ENCODE data around the gene MGAT5.

Gene MGAT5

DNA sequence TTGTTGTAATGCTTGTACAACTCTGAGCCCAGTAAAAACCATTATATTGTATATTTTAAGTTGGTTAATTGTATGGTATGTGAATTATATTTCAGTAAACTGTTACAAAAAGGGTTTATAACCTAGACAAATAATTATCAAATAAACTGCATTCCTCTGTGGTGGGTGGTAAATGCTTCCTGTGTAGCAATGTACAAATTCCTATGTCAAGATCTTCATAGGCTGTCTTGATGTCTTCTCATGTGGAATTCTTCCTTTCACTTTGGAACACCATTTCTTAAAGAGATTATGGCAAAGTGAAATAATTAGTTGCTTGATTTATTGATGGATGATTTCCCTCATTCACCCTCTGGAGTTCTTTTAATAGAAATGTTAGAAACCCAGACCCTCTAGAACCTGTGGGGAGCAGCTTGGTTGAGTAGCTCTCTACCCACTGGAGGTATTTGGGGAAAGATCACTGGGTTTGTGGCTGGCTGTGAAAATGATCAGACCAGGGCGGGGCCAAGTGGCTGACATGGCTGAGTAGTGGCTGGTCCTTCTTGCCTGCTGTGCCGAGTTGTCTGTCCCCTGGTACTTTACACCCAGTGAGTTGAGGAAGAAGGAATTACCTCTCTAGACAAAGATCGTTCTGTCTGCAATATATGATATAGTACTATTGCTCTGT, 22.4 kb upstream of the MGAT5 start:
- DNase-seq (ENCODE audit: low spot score) = no peak

DNA sequence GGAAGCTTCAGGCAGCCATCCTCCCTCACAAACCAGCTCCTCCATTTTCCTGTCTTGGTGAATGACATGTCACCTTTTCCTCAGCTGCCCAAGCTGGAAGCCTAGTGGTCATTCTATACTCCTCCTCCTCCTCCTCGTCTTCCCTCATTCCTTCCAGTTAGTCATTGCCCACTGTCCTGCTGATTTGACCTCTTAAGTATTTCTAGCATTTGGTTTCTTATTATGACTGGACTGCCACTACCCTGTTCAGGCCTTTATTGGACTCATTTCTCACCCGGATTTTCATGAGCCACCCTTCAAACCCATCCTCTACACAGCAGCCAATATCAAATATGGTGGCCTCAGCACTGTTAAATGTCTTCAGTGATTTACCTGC, 21.9 kb upstream of the MGAT5 start:
- DNase-seq (ENCODE audit: low spot score) = no peak

DNA sequence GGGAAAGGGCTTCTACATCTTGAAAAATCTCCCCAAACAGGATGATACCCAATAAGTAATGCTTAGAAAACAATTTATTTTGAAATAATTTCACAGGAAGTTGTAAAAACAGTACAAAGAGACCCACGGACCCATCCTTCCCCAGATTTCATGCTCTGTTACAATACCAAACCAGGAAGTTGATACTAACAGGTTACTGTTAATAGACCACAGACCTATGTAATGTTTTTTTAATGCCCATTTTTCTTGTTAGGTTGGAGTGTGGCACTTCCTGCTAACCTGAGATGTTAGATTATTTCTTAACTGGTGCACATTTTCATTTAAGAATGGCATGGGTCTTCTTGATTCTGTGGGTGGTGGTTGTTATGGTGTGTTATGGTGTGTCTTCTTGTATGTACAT, 21.4 kb upstream of the MGAT5 start:
- no peak for DNase-seq (ENCODE audit: low spot score)

DNA sequence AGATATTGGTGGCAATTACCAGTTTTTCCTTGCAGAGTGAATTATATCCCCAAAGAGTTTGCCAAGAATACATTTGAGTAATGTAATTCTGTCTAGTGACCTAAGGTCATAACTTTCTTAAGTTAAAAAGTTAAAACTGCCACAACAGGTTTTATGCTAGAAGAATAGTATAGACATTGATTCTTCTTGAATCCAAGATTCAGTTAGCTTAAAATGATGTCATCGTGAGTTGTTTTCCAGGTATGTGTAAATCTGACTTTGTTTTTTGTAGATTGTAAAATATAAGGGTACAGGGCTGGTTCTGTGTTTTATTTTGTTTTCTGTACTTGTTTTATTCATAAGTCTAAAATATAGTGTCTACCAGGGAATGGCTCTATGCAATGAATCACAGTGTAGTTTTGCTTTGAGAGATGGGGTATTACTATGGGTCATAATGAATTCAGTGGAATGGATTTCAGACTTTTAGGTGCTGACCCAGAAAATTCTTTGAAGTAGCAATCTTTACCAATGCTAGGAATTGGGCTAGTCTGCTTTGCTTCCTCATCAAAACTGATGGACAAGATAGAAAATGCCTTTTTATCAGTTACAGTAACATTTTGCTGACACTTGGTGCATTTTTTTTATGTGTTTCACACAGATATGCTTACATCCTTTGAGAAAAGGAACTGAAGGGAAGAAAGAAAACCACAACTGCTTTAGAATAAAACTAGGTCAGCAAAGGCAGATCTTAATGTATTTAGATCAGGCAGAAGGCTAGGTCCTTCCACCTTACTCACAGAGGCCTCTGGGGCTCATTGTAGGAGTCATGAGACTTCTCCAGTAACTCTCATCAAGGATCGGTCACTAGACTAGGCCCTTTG, 20.8 kb upstream of the MGAT5 start:
- DNase-seq (ENCODE audit: low spot score) = no peak

DNA sequence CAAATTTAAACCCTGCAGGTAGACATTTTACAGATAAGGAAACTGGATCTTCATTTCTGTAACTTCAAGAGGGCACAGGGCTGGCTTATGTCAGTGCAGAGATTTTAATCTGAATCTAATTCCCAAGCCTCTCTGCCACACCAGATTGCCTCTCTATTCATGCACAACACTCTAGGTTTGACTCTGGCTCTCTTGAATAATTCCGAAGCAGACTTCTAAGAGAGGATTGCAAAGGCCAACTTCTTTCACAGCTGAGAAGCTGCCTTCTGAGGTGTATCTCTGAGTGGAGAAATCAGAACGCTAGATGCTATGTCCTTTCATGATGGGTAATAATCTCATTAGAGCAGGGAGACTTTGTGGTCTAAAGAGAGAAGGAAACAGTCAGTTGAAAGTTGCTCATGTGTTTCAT, 20.1 kb upstream of the MGAT5 start:
- DNase-seq (ENCODE audit: low spot score) = no peak

DNA sequence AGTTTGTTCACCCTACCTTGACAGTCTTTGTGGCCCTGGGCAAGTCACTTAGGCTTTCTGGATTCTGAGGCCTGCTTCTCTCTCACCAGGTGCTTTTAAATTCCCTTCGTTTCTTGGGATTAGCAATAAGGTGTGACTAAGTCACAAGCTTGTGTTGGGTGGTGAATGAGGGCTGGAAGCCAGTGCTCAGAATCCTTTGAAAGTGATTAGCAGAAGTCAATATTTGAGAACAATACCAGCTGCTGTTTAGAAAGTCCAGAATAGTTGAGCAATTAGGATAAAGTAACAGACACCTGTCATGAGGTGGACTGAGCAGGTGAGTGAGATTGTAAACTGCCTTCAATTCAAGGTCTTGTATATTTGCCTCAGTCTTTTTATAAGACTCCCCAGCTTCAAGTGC, 19.3 kb upstream of the MGAT5 start:
- no peak for DNase-seq (ENCODE audit: low spot score)

DNA sequence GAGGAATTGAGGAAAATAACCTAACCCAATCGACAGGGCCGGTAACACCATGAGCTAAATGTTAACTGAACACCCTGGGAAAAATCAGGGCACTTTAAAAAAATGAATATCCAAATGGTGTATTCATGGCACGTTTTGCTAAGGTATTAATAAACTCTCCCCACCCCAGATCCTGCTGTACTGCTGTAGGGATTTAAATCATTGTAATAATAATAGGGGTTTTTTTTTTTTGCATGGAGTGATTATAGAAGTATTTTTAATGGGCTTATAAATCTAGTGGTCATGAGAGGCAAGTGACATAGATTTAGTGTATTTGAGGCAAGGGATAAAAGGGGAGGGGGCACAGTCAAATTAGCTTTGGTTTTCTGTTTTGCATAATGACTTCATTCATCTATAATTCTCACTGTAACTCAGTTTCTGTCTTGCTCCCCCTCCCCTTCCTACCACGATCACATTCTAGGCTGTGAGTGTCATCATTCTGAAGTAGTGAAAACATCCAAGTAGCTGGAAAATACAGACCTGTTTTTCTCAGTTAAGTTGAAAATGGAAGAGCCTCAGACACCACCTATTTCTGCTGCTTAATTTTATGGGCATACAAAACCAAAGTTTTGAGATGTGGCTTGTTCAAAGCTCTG, 18.2 kb upstream of the MGAT5 start:
- DNase-seq (ENCODE audit: low spot score) = no peak

DNA sequence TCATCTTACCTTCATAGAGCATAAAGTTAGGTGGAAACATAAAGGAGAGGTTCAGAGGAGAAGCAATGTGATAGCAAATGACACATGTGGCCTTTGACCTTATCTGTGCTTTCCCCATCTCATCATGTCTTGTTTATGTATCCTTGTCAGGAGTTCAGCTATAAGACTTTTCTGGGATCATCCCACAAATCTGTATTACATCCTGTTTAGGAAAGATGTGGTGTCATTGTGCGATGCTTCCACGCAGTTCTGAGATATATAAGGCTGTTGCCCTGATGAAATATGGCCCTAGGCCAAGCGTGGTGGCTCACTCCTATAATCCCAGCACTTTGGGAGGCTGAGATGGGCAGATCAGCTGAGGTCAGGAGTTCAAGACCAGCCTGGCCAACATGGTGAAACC, 15.5 kb upstream of the MGAT5 start:
- no peak for DNase-seq (ENCODE audit: low spot score)

DNA sequence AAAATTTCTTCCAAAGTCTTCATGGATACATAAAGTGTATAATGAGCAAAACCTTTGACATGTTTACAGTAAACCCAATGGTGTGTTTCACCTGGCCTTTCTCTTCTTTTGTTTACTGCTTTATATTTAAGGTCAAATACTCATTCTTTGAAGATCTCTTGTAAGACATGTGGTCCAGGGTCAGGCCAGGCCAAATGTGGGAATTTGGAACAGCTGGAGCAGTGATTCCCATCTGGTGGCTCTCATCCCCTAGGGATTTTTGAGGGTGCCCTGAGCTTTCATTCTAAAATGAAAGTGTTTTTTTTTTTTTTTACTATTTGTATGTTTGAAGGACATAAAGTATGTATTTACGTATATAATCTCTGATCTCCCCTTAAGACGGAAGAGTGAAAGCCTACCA, 13.8 kb upstream of the MGAT5 start:
- no peak for DNase-seq (ENCODE audit: low spot score)

DNA sequence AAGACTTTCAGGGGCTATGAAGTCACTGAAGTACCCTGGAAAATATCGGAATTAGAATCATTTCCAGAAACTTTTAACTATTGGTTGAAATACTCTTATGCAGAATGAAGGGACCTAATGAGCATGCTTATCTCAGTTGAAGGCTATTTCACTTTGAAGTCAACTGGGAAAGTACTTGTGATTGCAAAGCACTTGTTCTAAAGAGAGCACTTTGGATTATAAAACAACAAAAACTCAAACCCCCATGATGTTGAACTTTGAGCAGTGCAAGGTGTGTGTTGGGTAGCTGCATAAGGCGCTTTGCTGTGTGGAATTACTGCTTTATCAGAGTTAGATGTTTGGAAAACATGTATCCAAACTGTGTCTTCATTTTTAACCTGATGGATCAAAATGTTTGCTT, 12.0 kb upstream of the MGAT5 start:
- DNase-seq (ENCODE audit: low spot score) = no peak

DNA sequence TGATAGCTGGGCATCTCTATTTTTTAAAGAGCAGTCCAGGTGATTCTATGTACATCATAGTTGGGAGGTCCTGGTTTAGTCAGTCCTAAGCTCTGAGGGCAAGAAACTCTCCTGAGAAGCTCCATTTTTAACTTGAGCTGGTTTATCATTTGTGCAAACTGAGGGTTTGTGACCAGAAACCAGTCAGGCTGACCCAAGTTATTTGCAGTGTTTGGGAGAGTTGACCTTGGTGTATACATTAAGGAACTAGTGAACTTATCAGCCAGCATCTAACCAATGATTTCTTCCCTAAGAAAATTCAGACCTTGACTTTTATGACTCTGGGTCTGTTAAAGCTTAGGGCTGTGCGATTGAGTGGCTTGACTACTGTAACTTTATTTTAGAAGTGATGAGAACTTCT, 10.6 kb upstream of the MGAT5 start:
- no peak for DNase-seq (ENCODE audit: low spot score)

DNA sequence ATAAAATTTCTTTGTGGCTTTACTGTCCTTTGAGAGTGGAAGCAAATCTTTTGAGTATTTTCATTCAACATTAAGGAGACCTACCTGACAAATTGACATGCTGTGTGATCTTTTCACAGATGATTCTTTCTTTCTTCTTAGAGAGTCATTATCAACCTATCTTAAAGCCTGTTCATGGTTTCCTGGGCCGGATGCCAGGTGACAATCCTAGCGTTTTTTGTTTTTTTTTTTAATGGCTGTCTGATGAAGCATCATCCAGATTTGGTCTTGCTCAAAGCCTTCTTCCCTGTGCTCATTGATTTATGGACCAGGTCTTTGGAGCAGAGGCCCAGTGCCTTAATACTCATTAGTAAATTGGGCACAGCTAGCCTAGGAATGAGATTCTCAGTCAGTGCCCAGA, 9.8 kb upstream of the MGAT5 start:
- no peak for DNase-seq (ENCODE audit: low spot score)

DNA sequence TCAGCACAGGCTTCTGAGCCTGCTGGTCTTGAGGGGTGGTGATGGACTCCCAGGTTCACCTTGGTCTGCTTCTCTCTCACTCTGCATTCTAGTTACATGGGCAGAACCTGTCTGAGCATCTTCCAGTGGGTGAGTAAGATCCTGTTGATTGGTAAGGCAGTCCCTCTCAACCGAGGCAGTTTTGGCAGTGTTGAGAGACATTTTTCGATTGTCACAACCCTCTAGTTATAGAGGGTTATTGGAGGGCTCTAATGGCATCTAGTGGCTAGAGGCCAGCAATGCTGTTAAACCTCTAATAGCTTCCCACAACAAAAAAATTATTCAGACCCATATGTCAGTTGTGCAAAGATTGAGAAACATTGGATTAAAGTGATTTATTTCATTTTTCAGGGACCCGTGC, 9.3 kb upstream of the MGAT5 start:
- no peak for DNase-seq (ENCODE audit: low spot score)

DNA sequence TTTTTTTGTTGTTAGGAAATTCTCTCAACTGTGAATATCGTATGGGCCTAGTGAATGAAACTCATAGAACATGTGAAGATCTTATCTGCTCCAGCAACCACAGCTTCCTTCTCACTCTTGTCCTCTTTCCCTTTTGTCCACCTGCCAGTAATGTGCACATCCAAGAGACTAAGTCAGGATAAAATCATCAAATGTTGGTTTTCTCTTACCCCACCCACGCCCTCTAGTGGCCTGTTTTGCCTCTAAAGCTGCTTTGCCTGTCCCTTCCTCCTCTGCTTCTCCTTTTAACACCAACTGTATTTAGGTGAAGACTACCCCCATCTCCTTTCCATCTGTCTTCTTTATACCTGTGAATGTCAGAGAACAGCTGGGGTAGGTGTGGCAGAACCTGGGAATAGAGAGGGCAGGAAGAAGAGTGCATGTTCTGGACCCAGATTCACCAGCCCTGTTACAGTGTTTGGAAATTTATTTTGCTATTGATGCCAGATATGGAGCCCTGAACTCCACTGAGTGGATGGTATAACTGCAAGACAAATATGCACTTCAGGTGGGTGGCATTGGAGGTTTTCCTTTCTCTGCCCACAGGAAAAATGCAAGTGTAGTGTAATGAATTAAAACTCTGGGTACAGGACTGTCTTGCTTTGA, 8.4 kb upstream of the MGAT5 start:
- peak; percentile 55 for DNase-seq (ENCODE audit: low spot score)

DNA sequence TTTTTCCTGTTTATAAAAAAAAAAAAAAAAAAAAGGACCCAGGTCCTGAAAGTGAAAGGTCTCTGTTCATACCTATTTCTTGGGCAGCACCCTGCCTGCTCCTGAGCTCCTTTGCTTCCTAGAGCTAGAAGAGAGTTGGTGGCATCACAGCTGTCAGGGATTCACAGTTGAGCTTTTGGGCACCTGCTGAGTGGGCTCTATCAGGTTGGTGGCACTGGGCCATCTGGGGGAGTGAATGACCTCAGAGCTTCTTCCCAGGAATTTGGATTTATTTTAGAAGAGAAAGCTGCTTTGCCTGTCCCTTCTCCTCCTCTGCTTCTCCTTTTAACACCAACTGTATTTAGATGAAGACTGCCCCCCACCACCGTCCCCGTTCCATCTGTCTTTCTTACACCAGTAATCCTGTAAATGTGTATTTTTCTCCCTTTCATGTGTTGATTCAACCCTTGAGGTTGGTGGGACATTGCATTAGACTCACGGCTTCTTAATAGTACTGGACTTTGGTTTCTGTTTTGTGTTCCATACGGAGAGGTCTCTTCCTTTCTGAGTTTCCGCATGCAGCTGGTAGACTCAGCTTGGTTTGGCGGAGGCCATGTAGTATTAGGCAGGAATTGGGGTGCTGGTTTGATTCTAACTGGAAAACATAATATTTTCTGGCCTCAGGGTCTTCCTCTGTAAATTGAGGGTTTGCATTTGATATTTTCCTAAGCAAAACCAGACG, 7.6 kb upstream of the MGAT5 start:
- DNase-seq (ENCODE audit: low spot score) = no peak

DNA sequence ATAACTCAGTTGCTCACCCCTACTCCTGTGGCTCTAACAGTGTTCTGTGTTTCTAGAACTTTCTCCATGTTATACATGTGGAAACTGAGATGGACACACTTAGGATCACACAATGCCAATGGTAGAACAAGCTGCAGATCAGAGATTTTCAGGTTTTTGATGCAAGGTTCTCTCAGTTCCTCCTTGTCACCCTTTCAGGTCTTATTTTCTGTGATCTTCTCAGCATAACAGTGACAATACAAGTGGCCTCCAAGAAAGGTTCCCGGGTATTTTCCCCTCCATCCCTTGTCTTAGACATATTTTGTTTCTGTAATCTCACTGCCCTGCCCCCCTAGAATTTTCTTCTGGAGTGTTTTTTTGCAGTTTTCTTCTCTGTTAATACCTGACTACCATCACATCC, 6.2 kb upstream of the MGAT5 start:
- no peak for DNase-seq (ENCODE audit: low spot score)

DNA sequence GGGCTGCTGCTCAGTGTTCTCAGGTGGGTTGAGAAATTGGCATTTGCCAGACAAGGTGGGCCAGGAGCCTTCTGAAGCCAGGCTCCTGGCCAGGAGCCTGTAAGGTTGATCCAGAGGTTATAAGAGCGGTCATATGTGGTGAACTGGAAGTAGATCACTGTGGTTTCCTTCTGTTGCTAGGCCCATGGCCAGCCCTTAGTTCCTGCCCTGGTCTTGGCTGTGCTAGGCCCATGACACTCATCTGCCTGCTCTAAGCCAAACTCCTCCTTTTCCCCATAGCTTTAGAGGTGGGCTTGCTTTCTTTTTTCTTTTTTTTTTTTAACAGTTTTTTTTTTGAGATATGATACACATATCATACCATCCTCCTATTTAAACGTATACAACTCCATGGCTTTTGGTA, 5.0 kb upstream of the MGAT5 start:
- no peak for DNase-seq (ENCODE audit: low spot score)

DNA sequence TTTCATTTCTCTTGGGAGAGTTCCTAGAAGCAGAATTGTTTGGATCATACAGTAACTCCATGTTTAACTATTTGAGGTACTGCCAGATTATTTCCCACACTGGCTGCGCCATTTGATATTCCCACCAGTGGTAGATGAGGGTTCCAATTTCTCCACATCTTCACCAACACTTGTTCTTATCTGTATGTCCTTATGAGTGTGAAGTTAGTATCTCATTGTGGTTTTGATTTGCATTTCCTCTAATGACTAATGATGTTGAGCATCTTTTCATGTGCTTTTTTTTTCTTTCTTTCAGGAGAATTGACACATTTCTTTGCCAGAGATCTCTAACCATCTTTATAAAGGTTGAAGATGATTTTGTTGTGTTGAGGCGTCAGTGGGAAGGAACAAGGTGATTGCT, 4.1 kb upstream of the MGAT5 start:
- no peak for DNase-seq (ENCODE audit: low spot score)

DNA sequence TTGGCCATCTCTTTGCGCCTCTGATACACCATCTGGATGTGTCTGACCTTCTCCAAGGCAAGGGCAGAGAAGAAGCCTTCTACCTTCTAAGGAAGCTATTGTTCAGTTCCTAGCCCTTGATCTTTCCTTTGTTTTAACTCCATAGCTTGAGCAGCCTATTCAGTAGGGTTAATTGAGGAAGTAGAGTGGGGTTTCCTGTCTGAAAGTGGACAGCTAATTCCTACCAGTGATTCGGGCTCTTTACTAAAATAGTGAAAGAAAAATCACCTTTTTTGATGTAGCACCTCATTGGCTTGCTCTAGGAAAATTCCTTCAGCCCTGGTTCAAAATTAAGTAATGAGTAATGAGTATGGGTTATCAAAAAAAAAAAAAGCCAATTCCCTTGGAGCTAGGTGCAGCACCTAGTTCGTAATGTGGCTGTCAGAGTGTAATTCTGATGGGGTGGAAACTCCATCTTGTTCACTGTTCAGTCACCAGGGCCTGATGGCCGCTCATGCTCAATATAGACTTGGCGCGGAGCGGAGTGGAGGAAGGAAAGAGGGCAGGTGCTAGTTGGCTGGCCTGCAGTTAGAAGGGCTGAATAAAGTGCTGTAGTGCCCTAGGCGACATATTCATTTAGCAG, 2.9 kb upstream of the MGAT5 start:
- DNase-seq (ENCODE audit: low spot score) = peak; percentile 21

DNA sequence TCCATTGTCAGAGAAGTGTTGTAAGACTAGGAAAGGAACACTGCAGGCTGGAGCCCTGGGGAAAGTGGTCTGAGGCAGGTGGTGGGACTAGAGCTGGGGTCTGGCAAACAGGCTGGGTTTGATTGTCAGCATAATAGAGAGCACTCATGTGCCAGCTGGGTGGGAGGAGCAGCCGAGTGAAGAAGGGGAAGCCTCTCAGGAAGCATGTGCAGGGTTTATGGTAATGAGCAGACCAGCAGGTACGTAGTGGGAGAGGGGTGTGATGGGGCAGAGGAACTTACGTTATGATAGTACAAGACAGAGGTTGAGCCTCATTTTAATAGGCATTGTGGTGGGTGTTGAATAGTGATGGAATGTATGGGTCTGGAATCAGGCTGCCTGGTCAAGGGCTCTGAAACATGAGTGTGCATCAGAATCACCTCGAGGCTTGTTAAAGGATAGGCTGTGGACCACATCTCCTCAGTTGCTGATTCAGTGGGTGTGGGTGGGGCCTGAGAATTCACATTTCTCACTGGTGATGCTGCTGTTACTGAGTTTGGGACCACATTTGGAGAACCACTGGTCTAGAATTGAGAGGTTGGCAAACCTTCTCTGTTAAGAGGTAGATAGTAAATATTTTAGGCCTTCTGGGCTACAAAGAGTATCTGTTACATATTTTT, 1.7 kb upstream of the MGAT5 start:
- no peak for DNase-seq (ENCODE audit: low spot score)

DNA sequence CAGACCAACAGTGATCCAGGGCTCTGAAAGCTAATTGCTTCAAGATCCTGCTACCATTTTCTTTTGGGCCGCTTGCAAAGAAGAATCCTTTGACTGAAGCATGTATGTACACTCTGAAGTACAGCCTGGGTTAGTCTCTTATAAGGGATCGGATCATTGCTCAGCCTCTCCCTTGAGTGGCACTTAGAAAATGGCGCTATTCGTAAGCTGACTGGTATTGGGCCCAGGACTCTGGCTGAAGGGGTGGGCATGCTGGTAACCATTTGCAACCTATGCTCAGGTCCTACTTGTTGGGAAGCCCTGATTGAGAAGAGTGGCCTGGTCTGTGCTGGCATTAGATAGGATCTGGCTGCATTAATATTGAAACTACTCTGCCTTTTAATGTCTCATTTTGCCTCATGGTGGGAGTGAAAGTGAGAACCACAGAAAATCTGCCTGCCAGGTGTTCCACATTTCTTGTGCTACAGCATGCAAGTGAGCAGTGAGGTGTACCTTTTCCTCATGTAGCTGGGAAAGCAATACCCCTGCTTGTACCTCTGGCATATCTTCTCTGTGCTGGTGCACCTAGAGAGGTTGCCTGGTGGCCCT, 661 bp upstream of the MGAT5 start:
- DNase-seq (ENCODE audit: low spot score) = no peak
